Measurements from ENCODE around the gene DNAJB8.

The DNAJB8 gene

DNA sequence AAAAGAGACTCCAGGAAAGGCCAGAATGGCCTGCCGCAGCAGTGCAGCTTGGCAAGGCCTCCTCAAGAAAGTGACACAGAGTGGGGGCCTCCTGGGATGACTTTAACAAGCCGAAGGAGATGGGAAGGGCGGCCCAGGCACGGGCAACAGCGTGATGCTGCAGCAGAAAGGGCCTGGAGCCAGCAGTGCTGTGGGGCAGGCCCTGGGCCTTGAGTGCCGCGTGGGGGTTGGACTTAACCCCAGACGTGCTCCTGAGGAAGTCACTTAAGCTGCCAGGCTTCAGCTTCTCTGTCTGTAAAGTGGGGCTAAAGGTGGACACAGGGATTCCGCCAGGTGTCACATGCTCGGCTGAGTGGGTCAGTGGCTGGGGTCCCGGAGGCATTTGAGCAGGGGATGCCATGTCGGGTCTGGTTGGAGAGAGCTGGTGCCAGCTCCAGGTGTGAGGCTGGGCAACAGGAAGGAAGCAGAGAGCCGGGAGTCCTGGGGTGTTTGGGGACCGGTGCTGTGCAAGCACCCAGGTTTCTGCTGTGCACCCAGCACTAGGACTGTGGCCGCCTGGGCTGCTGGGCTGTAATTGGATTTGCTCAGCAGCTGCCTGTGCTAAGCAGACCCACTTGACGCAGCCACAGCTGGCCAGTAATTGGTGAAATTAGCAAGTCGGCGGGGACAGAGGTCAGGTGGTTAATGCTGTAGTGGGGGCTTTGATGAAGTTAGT, 7.8 kb downstream of the DNAJB8 start:
- no peak for DNase-seq (ENCODE audit: extremely low spot score)
- TF ChIP-seq, protein P1, sequence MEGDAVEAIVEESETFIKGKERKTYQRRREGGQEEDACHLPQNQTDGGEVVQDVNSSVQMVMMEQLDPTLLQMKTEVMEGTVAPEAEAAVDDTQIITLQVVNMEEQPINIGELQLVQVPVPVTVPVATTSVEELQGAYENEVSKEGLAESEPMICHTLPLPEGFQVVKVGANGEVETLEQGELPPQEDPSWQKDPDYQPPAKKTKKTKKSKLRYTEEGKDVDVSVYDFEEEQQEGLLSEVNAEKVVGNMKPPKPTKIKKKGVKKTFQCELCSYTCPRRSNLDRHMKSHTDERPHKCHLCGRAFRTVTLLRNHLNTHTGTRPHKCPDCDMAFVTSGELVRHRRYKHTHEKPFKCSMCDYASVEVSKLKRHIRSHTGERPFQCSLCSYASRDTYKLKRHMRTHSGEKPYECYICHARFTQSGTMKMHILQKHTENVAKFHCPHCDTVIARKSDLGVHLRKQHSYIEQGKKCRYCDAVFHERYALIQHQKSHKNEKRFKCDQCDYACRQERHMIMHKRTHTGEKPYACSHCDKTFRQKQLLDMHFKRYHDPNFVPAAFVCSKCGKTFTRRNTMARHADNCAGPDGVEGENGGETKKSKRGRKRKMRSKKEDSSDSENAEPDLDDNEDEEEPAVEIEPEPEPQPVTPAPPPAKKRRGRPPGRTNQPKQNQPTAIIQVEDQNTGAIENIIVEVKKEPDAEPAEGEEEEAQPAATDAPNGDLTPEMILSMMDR (IDR thresholded peaks at IDR 0.05; ENCODE audit: control extremely low read depth, extremely low read depth, low read depth, missing control alignments): no peak
- POLR2A ChIA-PET: no interaction called here
- CTCF ChIA-PET: interaction anchor here (1.9 kb wide), 1 partner anchor 21 kb away, joined by 6 read pairs; no protein-coding TSS in a partner anchor

GRCh38 chr3:128457937-128458336, 8.8 kb downstream of the DNAJB8 start:
- ChIA-PET POLR2A (no interaction called here), CTCF (interaction anchor here (1.3 to 1.9 kb wide), 2 partner anchors 20 to 32 kb away, joined by 6 read pairs; no protein-coding TSS in a partner anchor)
- DNase-seq (ENCODE audit: extremely low spot score): no peak
- TF ChIP-seq, protein P1 (IDR thresholded peaks at IDR 0.05; ENCODE audit: control extremely low read depth, extremely low read depth, low read depth, missing control alignments): no peak

- ChIA-PET CTCF (interaction anchor here (1.3 to 1.9 kb wide), 3 partner anchors 17 to 31 kb away, joined by 4 to 6 read pairs (median 6); no protein-coding TSS in a partner anchor), POLR2A (no interaction called here)
- TF ChIP-seq, protein P1 (IDR thresholded peaks at IDR 0.05; ENCODE audit: control extremely low read depth, extremely low read depth, low read depth, missing control alignments): no peak
- DNase-seq (ENCODE audit: extremely low spot score): no peak
Measured at GRCh38 chr3:128456776-128457715, 9.6 kb downstream of the DNAJB8 start.

DNA sequence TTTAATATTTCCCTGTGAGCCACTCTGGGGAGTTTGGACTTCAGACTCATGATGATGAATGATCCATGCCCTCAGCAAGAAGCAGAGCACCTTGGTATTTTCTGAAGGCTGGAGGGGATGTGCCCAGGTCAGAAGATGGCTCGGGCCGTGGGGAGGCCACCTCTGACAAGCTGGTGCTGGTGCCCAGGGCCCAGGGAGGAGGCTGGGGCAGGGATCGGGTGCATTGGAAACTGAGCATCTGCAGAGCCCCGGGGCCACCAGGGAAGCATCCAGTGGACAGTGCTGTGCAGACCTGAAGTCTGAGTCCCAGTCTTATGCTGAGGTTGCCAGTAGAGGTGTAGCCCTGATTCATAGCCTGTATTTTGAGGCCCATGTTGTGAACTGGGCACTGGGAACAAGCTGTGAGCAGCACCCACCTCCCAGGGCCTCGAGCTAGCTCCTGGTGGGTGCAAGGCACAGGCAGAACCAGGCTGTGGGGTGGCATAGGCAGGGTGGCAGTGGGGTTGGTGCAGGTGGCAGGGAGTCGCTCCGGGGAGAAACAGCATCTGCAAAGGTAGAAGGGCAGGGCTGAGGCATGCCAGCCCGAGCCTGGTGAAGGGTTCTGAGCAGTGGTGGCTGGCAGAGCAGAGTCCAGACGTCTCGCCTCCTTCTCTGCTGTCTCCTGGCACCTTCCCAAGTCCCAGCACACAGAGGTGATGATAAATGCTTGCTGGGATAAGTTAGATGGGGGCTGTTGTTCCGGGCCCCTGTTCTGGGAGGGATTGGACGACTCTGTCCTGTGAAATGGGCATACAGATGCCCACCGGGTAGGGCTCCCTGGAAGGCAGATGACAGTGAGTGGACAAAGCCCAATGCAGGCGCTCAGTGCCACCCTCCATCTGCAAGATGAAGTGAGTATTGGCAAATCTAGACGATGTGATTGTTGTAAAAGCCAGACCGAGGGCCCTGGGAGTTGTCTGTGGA, 10.6 kb downstream of the DNAJB8 start:
- POLR2A ChIA-PET: no interaction called here
- TF ChIP-seq, protein P1 (IDR thresholded peaks at IDR 0.05; ENCODE audit: control extremely low read depth, extremely low read depth, low read depth, missing control alignments): no peak
- CTCF ChIA-PET: interaction anchor here (1.8 kb wide), 1 partner anchor 16 kb away, joined by 4 read pairs; no protein-coding TSS in a partner anchor
- DNase-seq (ENCODE audit: extremely low spot score): no peak

DNA sequence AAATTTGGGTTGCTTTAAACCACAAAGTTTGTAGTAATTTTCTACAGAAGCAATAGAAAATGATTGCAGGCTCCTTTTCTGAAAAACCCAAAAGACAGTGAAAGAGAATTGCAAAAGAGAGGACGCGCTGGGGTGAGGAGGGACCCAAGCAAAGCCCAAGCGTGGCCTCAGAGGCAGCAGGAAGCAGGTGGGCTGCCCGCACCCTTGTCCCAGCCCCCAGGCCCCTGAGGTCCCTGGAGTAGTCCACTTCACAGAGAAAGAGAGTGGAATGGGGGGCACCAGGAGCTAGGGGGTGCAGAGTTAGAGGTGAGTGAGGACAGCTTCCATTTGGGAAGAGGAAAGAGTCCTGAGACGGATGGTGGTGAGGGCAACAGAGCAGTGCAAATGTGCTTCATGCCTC, 11.6 kb downstream of the DNAJB8 start:
- TF ChIP-seq, protein P1 (IDR thresholded peaks at IDR 0.05; ENCODE audit: control extremely low read depth, extremely low read depth, low read depth, missing control alignments): no peak
- no peak for DNase-seq (ENCODE audit: extremely low spot score)
- CTCF ChIA-PET: interaction anchor here (1.8 kb wide), 1 partner anchor 15 kb away, joined by 4 read pairs; no protein-coding TSS in a partner anchor
- POLR2A ChIA-PET: no interaction called here

- CTCF ChIA-PET: no interaction called here
- POLR2A ChIA-PET: no interaction called here
- TF ChIP-seq, protein P1 (IDR thresholded peaks at IDR 0.05; ENCODE audit: control extremely low read depth, extremely low read depth, low read depth, missing control alignments): no peak
- no peak for DNase-seq (ENCODE audit: extremely low spot score)
Measured at GRCh38 chr3:128454310-128454618, 12.4 kb downstream of the DNAJB8 start.
